Measurements from ENCODE around the gene CRACDL.

DNA sequence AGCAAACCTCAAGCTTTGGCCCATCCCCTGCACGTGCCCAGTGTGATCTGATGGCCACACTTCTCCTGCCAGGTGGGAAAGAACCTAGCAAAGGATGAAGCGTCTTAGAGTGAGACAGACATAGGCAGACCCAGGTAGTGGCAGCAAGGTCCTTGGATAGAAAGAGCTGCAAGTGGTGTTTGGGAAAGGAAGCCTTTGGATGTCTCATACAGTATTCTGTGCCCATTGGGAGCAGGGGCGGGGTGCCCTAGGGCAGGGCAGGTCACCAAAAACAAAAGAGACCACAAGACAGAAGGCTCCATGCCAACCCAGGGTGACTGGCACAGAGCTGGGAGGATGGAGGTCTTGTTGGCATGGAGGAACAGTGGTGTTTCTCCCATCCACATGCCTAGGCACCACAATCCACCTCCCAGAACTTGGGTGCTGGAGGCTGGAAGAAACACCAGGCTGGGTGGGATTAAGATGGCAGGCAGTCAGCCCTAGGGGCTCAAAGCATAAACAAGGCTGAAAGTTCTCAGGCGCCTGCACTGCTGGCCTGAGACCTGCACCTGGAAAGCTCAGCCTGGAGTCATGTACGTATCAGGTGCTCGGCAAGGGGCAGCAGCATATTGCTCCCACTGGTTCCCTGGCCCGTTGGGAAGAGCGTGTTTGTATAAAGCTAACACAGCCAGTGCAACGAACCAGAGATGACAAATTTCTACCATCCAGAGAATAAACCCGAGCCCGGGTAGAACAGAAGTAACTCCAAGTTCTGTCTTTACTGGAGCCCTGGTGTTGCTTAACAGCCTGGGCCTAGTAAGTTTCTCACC, 52.9 kb downstream of the CRACDL start:
- TF ChIP-seq CTCF (IDR thresholded peaks at IDR 0.05; ENCODE audit: insufficient read depth, low read length) (no peak), POLR2AphosphoS5 (IDR thresholded peaks at IDR 0.05; ENCODE audit: low read depth) (no peak)
